ENCODE measurements around the gene GCC2.
"Not testable (repeated sequence)": the region's sequence is repeated elsewhere in the genome, so short reads cannot be mapped to it uniquely, and the experiment has no call there.

GCC2 gene

GRCh38 chr2:108491848-108492247 is 42.8 kb downstream of the GCC2 start:
- Histone ChIP-seq H4K91ac (ENCODE audit: low read length) (no peak overlapping the region), H3K4me1 (ENCODE audit: control insufficient read depth, insufficient read depth, low read depth, low read length) (no peaks in the 10 kb centered on the region), H2BK120ac (ENCODE audit: low read depth, low read length) (no peak overlapping the region), H3K18ac (ENCODE audit: low read depth in 1 of 2, low read length in 2 of 2) (no peak overlapping the region), H2BK5ac (ENCODE audit: low read depth, low read length, poor library complexity, severe bottlenecking) (no peak overlapping the region), H3K79me1 (replicated peaks; ENCODE audit: low read length, poor library complexity, severe bottlenecking) (peaks cover 4% of the 10 kb centered on the region), H3K4ac (ENCODE audit: low read depth in 1 of 2, low read length in 2 of 2) (no peak overlapping the region), H3K14ac (ENCODE audit: low read length in 2 of 2) (no peak overlapping the region), H3K4me3 (ENCODE audit: insufficient read depth in 1 of 2, low read depth in 1 of 2, low read length in 2 of 2) (no peak overlapping the region), H2BK12ac (ENCODE audit: low read length in 2 of 2) (no peak overlapping the region), H3K27me3 (ENCODE audit: control insufficient read depth in 1 of 2, insufficient read depth in 1 of 2, low read length in 2 of 2) (no peaks in the 10 kb centered on the region), H3K27ac (ENCODE audit: low read length, poor library complexity, severe bottlenecking) (peak overlapping the region; percentile 81), H3K4me2 (ENCODE audit: low read length, poor library complexity, severe bottlenecking) (no peak overlapping the region), H3K23ac (ENCODE audit: low read length in 2 of 2) (no peak overlapping the region), H3K9me3 (ENCODE audit: control insufficient read depth, low read length) (no peaks in the 10 kb centered on the region), H4K8ac (ENCODE audit: low read length) (no peak overlapping the region), H3K9ac (ENCODE audit: low read length) (no peak overlapping the region), H2AFZ (ENCODE audit: low read depth, low read length) (no peak overlapping the region), H3K36me3 (ENCODE audit: control insufficient read depth in 1 of 2, insufficient read depth in 2 of 2, low read depth in 1 of 2, low read length in 2 of 2) (peaks cover 6 to 78% of the 10 kb centered on the region in 2 experiments), H2BK15ac (ENCODE audit: low read depth, poor library complexity, severe bottlenecking) (no peak overlapping the region), H2AK5ac (ENCODE audit: low read length, severe bottlenecking) (no peak overlapping the region)
- no peak for DNase-seq

GRCh38 chr2:108492364-108492763 is 43.4 kb downstream of the GCC2 start:
- no peak overlapping the region for H2AFZ ChIP-seq (ENCODE audit: low read depth, low read length)
- no peak overlapping the region for H2BK120ac ChIP-seq (ENCODE audit: low read depth, low read length)
- no peak overlapping the region for H3K4ac ChIP-seq (ENCODE audit: low read depth in 1 of 2, low read length in 2 of 2)
- H3K4me3 ChIP-seq (ENCODE audit: insufficient read depth in 1 of 2, low read depth in 1 of 2, low read length in 2 of 2): no peak overlapping the region
- no peaks in the 10 kb centered on the region for H3K4me1 ChIP-seq (ENCODE audit: control insufficient read depth, insufficient read depth, low read depth, low read length)
- H2BK12ac ChIP-seq (ENCODE audit: low read length in 2 of 2): no peak overlapping the region
- peak overlapping the region; percentile 82 for H3K27ac ChIP-seq (ENCODE audit: low read length, poor library complexity, severe bottlenecking)
- H3K27me3 ChIP-seq (ENCODE audit: control insufficient read depth in 1 of 2, insufficient read depth in 1 of 2, low read length in 2 of 2): no peaks in the 10 kb centered on the region
- no peak overlapping the region for H3K18ac ChIP-seq (ENCODE audit: low read depth in 1 of 2, low read length in 2 of 2)
- 5% methylated on average over 4 of the region's 4 CpGs for WGBS
- no peak overlapping the region for H3K14ac ChIP-seq (ENCODE audit: low read length in 2 of 2)
- H3K36me3 ChIP-seq (ENCODE audit: control insufficient read depth in 1 of 2, insufficient read depth in 2 of 2, low read depth in 1 of 2, low read length in 2 of 2): peaks cover 10 to 78% of the 10 kb centered on the region in 2 experiments
- no peak overlapping the region for H3K9ac ChIP-seq (ENCODE audit: low read length)
- H4K91ac ChIP-seq (ENCODE audit: low read length): no peak overlapping the region
- H2BK15ac ChIP-seq (ENCODE audit: low read depth, poor library complexity, severe bottlenecking): no peak overlapping the region
- H3K23ac ChIP-seq (ENCODE audit: low read length in 2 of 2): no peak overlapping the region
- no peak overlapping the region for H4K8ac ChIP-seq (ENCODE audit: low read length)
- no peaks in the 10 kb centered on the region for H3K9me3 ChIP-seq (ENCODE audit: control insufficient read depth, low read length)
- H2BK5ac ChIP-seq (ENCODE audit: low read depth, low read length, poor library complexity, severe bottlenecking): no peak overlapping the region
- H3K79me1 ChIP-seq (replicated peaks; ENCODE audit: low read length, poor library complexity, severe bottlenecking): peaks cover 6% of the 10 kb centered on the region
- no peak overlapping the region for H2AK5ac ChIP-seq (ENCODE audit: low read length, severe bottlenecking)
- no peak overlapping the region for H3K4me2 ChIP-seq (ENCODE audit: low read length, poor library complexity, severe bottlenecking)
- peak; percentile 98 for DNase-seq

- not testable (repeated sequence) for H2BK5ac ChIP-seq (ENCODE audit: low read depth, low read length, poor library complexity, severe bottlenecking); DNase-seq; H3K23ac ChIP-seq (ENCODE audit: low read length in 2 of 2); H3K9me3 ChIP-seq (ENCODE audit: control insufficient read depth, low read length); H3K4ac ChIP-seq (ENCODE audit: low read depth in 1 of 2, low read length in 2 of 2); H3K27ac ChIP-seq (ENCODE audit: low read length, poor library complexity, severe bottlenecking); H2BK15ac ChIP-seq (ENCODE audit: low read depth, poor library complexity, severe bottlenecking); H2AK5ac ChIP-seq (ENCODE audit: low read length, severe bottlenecking); H3K4me1 ChIP-seq (ENCODE audit: control insufficient read depth, insufficient read depth, low read depth, low read length); H4K8ac ChIP-seq (ENCODE audit: low read length); H3K9ac ChIP-seq (ENCODE audit: low read length); H2BK120ac ChIP-seq (ENCODE audit: low read depth, low read length); H3K79me1 ChIP-seq (replicated peaks; ENCODE audit: low read length, poor library complexity, severe bottlenecking); H3K4me3 ChIP-seq (ENCODE audit: insufficient read depth in 1 of 2, low read depth in 1 of 2, low read length in 2 of 2); H3K18ac ChIP-seq (ENCODE audit: low read depth in 1 of 2, low read length in 2 of 2); H4K91ac ChIP-seq (ENCODE audit: low read length); H3K4me2 ChIP-seq (ENCODE audit: low read length, poor library complexity, severe bottlenecking); H3K14ac ChIP-seq (ENCODE audit: low read length in 2 of 2); H2AFZ ChIP-seq (ENCODE audit: low read depth, low read length); H2BK12ac ChIP-seq (ENCODE audit: low read length in 2 of 2); H3K27me3 ChIP-seq (ENCODE audit: control insufficient read depth in 1 of 2, insufficient read depth in 1 of 2, low read length in 2 of 2)
- peaks cover 13 to 53% of the 10 kb centered on the region in 2 experiments for H3K36me3 ChIP-seq (ENCODE audit: control insufficient read depth in 1 of 2, insufficient read depth in 2 of 2, low read depth in 1 of 2, low read length in 2 of 2)
- no CpG with 5 or more reads among the region's 3 CpGs for WGBS
These were observed 47.2 kb downstream of the GCC2 start for GRCh38 chr2:108496167-108496566.

- not testable (repeated sequence) for H2AK5ac ChIP-seq (ENCODE audit: low read length, severe bottlenecking); H2BK5ac ChIP-seq (ENCODE audit: low read depth, low read length, poor library complexity, severe bottlenecking); H3K9me3 ChIP-seq (ENCODE audit: control insufficient read depth, low read length); H3K18ac ChIP-seq (ENCODE audit: low read depth in 1 of 2, low read length in 2 of 2); H2BK120ac ChIP-seq (ENCODE audit: low read depth, low read length); H3K4ac ChIP-seq (ENCODE audit: low read depth in 1 of 2, low read length in 2 of 2); H3K23ac ChIP-seq (ENCODE audit: low read length in 2 of 2); H3K4me2 ChIP-seq (ENCODE audit: low read length, poor library complexity, severe bottlenecking); H3K27ac ChIP-seq (ENCODE audit: low read length, poor library complexity, severe bottlenecking); H4K91ac ChIP-seq (ENCODE audit: low read length); H2BK15ac ChIP-seq (ENCODE audit: low read depth, poor library complexity, severe bottlenecking); H3K9ac ChIP-seq (ENCODE audit: low read length); H3K14ac ChIP-seq (ENCODE audit: low read length in 2 of 2); DNase-seq; H2BK12ac ChIP-seq (ENCODE audit: low read length in 2 of 2); H2AFZ ChIP-seq (ENCODE audit: low read depth, low read length); H3K4me1 ChIP-seq (ENCODE audit: control insufficient read depth, insufficient read depth, low read depth, low read length); H4K8ac ChIP-seq (ENCODE audit: low read length); H3K79me1 ChIP-seq (replicated peaks; ENCODE audit: low read length, poor library complexity, severe bottlenecking); H3K4me3 ChIP-seq (ENCODE audit: insufficient read depth in 1 of 2, low read depth in 1 of 2, low read length in 2 of 2); H3K27me3 ChIP-seq (ENCODE audit: control insufficient read depth in 1 of 2, insufficient read depth in 1 of 2, low read length in 2 of 2)
- peaks cover 4 to 30% of the 10 kb centered on the region in 2 experiments for H3K36me3 ChIP-seq (ENCODE audit: control insufficient read depth in 1 of 2, insufficient read depth in 2 of 2, low read depth in 1 of 2, low read length in 2 of 2)
- WGBS: no CpG with 5 or more reads among the region's 4 CpGs
These were observed 58.6 kb downstream of the GCC2 start for GRCh38 chr2:108507620-108508019.

Data from mesenchymal stem cell (in vitro differentiated cells and primary cell).